Fibroblast of lung (primary cell): ENCODE results near the gene CALCOCO1. TPM values are rescaled to one million over a fixed set of nuclear protein-coding genes. Genes with fewer than 3 reads are reported as not detected.

Experiments used
- DNase-seq, 2 donors: peaks; one replicate each; pipeline versions ENCODE4 v3.0.0 to v3.0.0-alpha.2; 2010; ENCODE audit warnings: low read depth in 2 of 2
- H2AFZ ChIP-seq: 2 replicates; pipeline ENCODE4 v1.5.1; 2012; ENCODE audit warnings: low read length, control low read depth, inconsistent platforms
- H3K27ac ChIP-seq: 2 replicates; pipeline ENCODE4 v1.5.1; 2011; ENCODE audit warnings: low read length, control low read depth; ENCODE audit not compliant: insufficient read depth
- H3K27me3 ChIP-seq: 2 replicates; pipeline ENCODE4 v1.5.1; 2011; ENCODE audit warnings: mild to moderate bottlenecking, low read length; ENCODE audit not compliant: control insufficient read depth, insufficient read depth
- H3K36me3 ChIP-seq: 2 replicates; pipeline ENCODE4 v1.5.1; 2011; ENCODE audit warnings: low read length; ENCODE audit not compliant: control insufficient read depth, insufficient read depth
- H3K4me1 ChIP-seq: 2 replicates; pipeline ENCODE4 v1.5.1; 2011; ENCODE audit warnings: low read length; ENCODE audit not compliant: control insufficient read depth, insufficient read depth; ENCODE audit errors: extremely low read depth
- H3K4me2 ChIP-seq: 2 replicates; pipeline ENCODE4 v1.5.1; 2011; ENCODE audit warnings: low read length, control low read depth; ENCODE audit not compliant: insufficient read depth; ENCODE audit errors: extremely low read depth
- H3K4me3 ChIP-seq, 4 experiments: fragments of 200-600 bp in 1 of 4; sonication (generic) in 1 of 4; replicated peaks in 1 of 4; 2 replicates each; pipeline ENCODE4 v1.5.1; 2011 to 2016; ENCODE audit warnings: low read length in 4 of 4, low read depth in 3 of 4, mild to moderate bottlenecking in 3 of 4, control low read depth in 2 of 4, inconsistent platforms in 1 of 4, mixed read lengths in 1 of 4; ENCODE audit not compliant: insufficient read depth in 1 of 4; ENCODE audit errors: control extremely low read depth in 1 of 4
- H3K79me2 ChIP-seq: 2 replicates; pipeline ENCODE4 v1.5.1; 2012; ENCODE audit warnings: mild to moderate bottlenecking, low read length, inconsistent platforms; ENCODE audit not compliant: control insufficient read depth, insufficient read depth
- H3K9ac ChIP-seq: 2 replicates; pipeline ENCODE4 v1.5.1; 2011; ENCODE audit warnings: mild to moderate bottlenecking, low read length, control low read depth; ENCODE audit not compliant: insufficient read depth
- H3K9me3 ChIP-seq: 2 replicates; pipeline ENCODE4 v1.5.1; 2012; ENCODE audit warnings: low read depth, low read length; ENCODE audit not compliant: control insufficient read depth, insufficient read depth
- H4K20me1 ChIP-seq: 2 replicates; pipeline ENCODE4 v1.5.1; 2011; ENCODE audit warnings: low read length; ENCODE audit not compliant: control insufficient read depth, insufficient read depth; ENCODE audit errors: extremely low read depth
- CTCF ChIP-seq, 2 donors: IDR thresholded peaks in 1 of 2; conservative IDR thresholded peaks in 1 of 2; 1 replicate in 1 of 2; 2 replicates in 1 of 2; pipeline ENCODE4 v1.5.1; 2011 to 2012; ENCODE audit warnings: low read length in 2 of 2, control low read depth in 1 of 2, inconsistent platforms in 1 of 2, low read depth in 1 of 2, mild to moderate bottlenecking in 1 of 2
- EZH2 ChIP-seq: IDR thresholded peaks from 2 replicates; pipeline ENCODE4 v1.5.1; 2012; ENCODE audit warnings: low read length, control low read depth, mild to moderate bottlenecking; ENCODE audit errors: missing control alignments
- polyA plus RNA-seq, 2 donors: library from polyadenylated mRNA; depleted of rRNA in 1 of 2; stranded (reverse) in 1 of 2; unstranded in 1 of 2; fragments of >200 nt; gene quantifications; 2 replicates each; pipeline ENCODE4 v1.2.1, GENCODE V29; 2011 to 2012; ENCODE audit warnings: missing spikeins in 1 of 2
- total RNA-seq: library from RNA; depleted of rRNA; stranded (reverse); fragments of >200 nt; gene quantifications from 2 replicates; pipeline ENCODE4 v1.2.1, GENCODE V29; 2014

The CALCOCO1 gene
- total and polyA plus RNA-seq, 2 donors (not counting 1 experiment from before 2014, with no cell fraction given): 116 to 125 TPM

DNA sequence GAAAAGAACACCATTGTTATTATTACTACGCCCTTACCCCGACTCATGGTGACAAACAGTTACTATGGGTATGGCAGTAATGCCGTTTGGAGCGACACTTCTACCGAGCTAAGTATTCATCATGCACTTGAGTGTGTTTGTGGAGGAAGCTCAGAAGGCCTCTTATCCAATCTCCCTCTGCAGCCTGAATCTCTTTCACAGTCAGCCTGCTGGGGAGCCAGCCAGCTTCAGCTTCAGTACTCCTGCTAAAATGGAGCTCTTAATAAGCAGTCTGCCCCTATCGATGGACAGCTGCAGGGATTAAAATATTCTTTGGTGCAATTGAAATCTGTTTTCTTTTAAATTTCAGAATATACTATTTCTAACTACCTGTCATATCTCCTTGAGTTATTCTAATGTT, 26.7 kb downstream of the CALCOCO1 start:
- Histone ChIP-seq H3K9ac (no peak overlapping the region), H3K4me2 (no peak overlapping the region), H3K4me3 (no peak overlapping the region), H3K27ac (no peak overlapping the region), H2AFZ (no peak overlapping the region), H3K27me3 (peaks cover 31% of the 10 kb centered on the region), H3K9me3 (no peaks in the 10 kb centered on the region), H3K4me1 (peaks cover 5% of the 10 kb centered on the region), H4K20me1 (no peaks in the 10 kb centered on the region), H3K36me3 (no peaks in the 10 kb centered on the region), H3K79me2 (no peaks in the 10 kb centered on the region)
- peak in 1 of 2 donors; percentile 12 for DNase-seq
- TF ChIP-seq CTCF (conservative IDR thresholded peaks at IDR 0.05 in 1 of 2, IDR thresholded peaks at IDR 0.05 in 1 of 2; ENCODE audit: low read depth in 1 of 2, low read length in 2 of 2): no peak
- TF ChIP-seq EZH2: no peak

DNA sequence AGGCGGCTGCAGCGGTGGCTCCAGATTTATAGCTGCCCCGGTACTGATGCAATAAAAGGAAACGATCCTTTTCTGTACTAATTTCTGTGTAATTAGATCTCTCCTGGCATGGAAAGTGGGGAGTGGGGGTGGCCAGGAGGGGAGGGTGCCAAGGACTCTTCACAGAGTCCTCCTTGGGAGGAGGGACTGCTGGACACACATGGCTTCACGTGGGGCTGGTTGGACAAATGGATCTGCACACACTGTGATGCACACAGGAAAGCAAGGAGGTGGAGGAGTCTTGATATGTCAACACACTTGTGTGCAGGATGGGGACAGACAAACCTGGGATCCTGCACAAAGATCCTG, 27.6 kb downstream of the CALCOCO1 start:
- Histone ChIP-seq H3K9me3 (no peaks in the 10 kb centered on the region), H3K79me2 (no peaks in the 10 kb centered on the region), H3K4me2 (no peak overlapping the region), H2AFZ (no peak overlapping the region), H3K36me3 (no peaks in the 10 kb centered on the region), H3K4me3 (no peak overlapping the region), H3K4me1 (peaks cover 5% of the 10 kb centered on the region), H3K27me3 (peaks cover 29% of the 10 kb centered on the region), H3K9ac (no peak overlapping the region), H4K20me1 (no peaks in the 10 kb centered on the region), H3K27ac (no peak overlapping the region)
- no peak for TF ChIP-seq CTCF (conservative IDR thresholded peaks at IDR 0.05 in 1 of 2, IDR thresholded peaks at IDR 0.05 in 1 of 2; ENCODE audit: low read depth in 1 of 2, low read length in 2 of 2)
- no peak for TF ChIP-seq EZH2
- DNase-seq: no peak

DNA sequence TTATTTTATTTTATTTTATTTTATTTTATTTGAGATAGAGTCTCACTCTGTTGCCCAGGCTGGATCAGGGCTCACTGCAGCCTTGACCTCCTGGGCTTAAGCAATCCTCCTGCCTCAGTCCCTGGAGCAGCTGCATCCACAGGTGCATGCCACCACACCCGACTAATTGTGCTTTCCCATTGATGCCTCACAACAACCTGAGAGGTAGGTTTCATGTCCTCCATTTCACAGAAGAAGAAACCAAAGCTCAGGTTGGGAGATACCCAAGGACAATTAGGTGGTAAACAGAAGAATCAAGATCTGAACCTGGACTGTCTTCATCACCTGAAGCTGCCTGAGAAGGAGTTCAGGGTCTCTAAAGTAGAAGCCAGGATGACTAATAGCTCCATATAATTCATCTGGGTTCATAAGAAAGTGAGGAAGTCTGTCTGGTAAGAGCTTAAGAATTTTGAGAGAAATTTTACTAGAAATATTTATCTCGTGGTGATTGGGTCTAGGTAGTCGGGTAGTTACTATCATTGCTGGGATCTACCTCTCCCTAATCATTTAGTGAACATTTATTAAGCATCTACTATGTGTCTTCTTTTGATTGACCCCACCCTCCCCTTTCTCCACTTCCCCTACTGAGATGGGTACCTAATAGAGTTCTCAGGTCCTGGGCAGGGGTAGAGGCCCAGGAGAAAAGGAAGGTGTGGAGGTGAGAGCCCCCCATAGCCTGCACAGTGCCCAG, 28.1 kb downstream of the CALCOCO1 start:
- no peaks in the 10 kb centered on the region for H3K36me3 ChIP-seq
- no peak overlapping the region for H2AFZ ChIP-seq
- peaks cover 5% of the 10 kb centered on the region for H3K4me1 ChIP-seq
- no peak for DNase-seq
- no peak overlapping the region for H3K4me3 ChIP-seq
- no peaks in the 10 kb centered on the region for H3K9me3 ChIP-seq
- TF ChIP-seq EZH2 (no peak), CTCF (conservative IDR thresholded peaks at IDR 0.05 in 1 of 2, IDR thresholded peaks at IDR 0.05 in 1 of 2; ENCODE audit: low read depth in 1 of 2, low read length in 2 of 2) (no peak)
- no peaks in the 10 kb centered on the region for H3K79me2 ChIP-seq
- H3K4me2 ChIP-seq: no peak overlapping the region
- no peaks in the 10 kb centered on the region for H4K20me1 ChIP-seq
- H3K27ac ChIP-seq: no peak overlapping the region
- H3K9ac ChIP-seq: no peak overlapping the region
- peaks cover 27% of the 10 kb centered on the region for H3K27me3 ChIP-seq
